HG03097 (cell line): Measurements from ENCODE around the gene SNX9.
"Not testable (repeated sequence)": the region's sequence is repeated elsewhere in the genome, so short reads cannot be mapped to it uniquely, and the experiment has no call there.

ENCODE experiments used
- ATAC-seq: cut with Tn5 transposase; IDR thresholded peaks from one replicate; pipeline ENCODE4 v1.9.1; 2021; ENCODE audit not compliant: unreplicated experiment, low FRiP score

Gene SNX9

DNA sequence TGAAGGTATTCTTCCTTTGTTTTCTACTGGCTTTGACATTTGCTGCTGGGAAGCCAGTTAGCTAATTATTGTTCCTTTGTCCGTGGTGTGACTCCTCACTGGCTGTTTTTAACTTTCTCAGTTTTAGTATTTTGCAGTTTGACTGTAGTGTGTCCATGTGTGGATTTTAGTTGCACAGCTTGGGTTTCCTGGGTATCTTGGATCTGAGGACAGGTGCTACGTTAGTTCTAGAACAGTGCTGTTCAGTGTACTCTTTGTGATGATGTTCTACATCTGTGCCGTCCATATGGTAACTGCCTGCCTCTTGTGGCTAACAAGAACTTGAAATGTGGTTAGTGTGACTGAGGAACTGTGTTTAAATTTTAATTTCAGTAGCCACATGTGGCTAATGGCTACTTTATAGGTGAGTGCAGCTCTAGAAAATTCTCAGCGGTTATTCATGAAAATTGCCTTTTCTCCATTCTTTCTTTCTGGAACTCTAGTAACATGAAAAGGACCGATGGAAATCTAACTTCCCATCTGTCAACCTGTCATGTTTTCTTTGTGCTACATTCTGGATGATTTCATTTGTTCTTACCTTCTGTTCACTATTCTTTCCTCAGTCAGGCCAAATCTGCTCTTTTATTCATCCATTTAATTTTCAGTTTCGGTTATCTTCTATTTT, 7.4 kb downstream of the SNX9 start:
- peak; percentile 84 for ATAC-seq

DNA sequence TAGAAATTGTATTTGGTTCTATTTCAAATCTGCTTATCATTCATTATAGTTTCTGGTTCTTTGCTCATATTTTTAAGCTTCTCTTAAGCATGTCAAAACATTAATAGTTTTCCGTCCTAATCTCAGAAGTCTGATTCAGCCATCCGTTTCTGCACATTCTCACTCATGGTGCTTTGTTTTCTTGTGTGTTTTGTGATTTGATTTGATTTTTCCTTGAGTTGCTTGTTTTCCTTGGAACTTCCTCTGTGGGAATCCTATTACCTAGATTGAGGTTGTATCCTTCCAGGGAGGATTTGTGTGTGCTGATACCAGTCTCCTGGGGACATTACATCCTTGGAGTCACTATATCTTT, 7.9 kb downstream of the SNX9 start:
- no peak for ATAC-seq

DNA sequence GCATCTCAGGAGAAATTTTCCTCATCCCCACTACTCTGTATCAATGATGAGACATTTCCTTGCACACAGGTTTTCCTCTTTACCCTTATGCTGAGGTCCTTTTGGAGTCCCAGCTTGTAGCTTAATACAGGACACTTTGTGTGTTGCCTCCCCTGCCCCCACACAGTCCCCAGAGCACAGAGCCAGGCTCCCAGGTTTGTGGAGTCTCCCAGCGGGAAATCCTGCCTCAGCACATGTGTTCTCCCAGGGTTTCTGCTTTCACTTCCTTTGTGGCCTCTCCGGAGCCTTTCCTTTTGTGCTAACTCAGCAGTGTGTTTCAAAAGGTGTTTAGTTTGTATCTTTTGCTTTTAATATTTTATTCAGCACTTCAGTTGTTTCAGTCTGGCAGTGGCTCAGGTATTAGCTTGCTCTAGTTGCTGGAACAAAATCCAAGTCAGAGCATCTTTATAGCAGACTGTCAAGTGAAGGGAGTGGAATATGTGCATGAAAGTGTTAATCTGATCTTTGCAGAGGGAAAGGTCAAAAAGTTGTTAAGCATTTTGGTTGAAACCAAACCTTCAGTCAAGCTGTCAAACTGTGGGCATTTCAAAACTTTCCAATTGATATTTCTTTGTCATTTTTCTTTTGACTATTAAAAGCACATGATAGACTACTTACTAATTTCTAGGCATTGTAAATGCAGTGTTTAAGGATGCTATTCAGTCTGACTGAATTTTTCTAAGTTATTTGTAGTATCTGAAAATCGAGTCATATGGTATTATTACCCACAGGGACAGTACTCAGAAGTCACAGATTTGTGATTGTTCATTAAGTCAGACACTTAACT, 8.6 kb downstream of the SNX9 start:
- no peak for ATAC-seq

DNA sequence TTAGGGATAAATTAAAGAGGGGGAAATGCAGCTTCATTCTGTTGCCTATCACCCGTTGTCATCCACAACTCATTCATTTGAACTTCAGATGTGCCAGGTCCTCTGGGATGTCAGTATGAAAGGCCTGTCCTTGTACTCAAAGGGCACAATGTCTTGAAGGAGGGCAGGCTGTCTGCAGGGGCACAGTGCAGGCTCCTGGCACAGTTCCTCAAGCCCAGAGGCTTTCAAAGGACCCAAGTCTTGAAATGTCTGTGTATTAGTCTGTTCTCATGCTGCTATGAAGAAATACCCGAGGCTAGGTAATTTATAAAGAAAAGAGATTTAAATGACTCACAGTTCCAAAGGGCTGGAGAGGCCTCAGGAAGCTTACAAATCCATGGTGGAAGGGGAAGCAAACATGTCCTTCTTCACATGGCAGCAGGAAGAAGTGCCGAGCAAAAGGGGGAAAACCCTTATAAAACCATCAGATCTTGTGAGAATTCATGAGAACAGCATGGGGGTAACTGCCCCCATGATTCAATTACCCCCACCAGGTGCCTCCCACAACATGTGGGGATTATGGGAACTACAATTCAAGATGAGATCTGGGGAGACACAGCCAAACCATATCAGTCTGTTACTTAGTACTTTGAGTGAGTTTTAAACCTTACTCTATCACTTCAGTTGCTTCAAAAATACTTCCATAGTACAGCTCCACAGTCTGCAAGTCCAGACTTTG, 9.4 kb downstream of the SNX9 start:
- no peak for ATAC-seq

DNA sequence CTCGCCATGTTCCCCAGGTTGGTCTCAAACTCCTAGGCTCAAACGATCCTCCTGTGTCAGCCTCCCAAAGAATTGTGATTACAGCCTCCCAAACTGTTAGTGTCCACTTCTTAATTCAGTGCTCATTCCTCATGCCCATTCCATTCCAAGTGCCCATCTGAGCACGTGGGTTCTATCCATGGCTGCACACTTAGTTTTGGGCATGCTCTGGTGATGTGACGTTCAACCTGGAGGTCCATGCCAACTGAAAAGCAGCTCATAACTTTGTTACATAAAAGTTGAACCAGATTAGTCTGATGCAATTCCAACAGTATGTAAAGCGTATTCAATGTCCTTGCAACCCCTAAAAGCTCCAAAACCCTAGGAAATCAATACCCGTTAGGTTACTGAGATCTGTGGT, 11.5 kb downstream of the SNX9 start:
- no peak for ATAC-seq

DNA sequence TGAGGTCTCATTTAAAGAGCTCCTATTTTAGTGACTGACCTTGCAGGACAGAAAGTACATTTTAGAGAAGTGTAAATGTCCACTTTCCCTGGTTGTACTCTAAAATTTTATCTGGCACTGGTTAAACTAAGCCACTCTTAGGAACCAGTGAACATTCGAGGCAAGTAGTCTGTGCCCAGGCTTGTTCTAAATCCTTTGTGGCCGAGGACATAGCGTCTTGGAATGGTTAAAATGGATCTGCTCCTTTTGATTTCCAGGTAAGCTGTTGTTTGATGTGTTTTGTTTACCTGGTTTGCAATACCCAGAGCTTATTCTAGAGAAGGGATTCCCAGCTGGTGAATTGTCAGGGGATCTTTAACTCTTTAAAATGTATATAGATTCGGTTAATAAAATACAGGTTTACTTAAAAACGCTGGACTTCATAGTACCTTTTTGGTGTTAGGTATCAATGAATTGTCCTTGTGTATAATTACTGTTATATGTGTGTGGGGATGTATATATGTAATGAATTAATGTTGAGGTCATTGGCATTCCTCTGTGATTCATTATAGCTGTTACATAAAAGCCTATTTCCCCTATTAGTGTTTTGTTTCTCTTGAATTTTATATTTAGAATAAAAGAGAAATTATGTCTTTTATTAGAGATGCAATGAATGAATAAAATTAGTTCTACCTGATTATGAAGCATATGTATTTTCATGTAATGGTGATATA, 15.8 kb downstream of the SNX9 start:
- no peak for ATAC-seq

DNA sequence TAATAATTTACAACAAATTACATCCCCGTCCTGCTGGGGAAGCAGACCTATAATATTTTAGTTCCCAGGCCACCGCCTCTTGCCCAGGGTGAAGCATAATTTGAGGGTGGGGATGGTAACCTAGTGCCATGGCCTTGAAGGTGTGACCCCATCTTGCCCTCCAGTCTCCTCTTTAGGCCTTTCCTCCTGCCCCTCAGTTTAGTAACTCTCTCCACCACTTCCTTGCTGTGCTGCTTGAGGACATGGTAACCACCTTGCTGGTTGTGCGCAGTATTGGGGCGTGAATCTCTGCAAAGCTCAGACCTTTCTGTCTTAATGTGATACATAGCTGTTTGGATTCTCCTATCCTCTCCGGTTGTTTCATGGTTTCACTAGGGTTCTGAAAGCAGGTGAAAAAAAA, 16.6 kb downstream of the SNX9 start:
- ATAC-seq = no peak

DNA sequence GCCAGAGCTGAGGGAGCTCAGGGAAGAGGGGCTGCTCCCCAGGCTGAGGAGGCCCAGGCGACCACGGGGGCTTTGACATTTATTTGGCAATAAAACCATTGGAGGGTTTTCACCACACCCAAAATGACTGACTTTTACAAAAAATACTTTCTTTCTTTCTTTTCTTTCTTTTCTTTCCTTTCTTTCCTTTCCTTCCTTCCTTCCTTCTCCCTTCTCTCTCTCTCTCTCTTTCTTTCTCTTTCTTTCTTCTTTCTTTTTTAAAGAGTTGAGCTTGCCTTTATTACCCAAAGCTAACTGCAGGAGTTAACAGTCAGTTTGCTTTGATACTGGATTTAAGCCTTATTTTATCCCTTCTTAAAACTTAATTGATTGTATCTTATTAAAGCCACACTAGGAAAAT, 17.2 kb downstream of the SNX9 start:
- no peak for ATAC-seq

DNA sequence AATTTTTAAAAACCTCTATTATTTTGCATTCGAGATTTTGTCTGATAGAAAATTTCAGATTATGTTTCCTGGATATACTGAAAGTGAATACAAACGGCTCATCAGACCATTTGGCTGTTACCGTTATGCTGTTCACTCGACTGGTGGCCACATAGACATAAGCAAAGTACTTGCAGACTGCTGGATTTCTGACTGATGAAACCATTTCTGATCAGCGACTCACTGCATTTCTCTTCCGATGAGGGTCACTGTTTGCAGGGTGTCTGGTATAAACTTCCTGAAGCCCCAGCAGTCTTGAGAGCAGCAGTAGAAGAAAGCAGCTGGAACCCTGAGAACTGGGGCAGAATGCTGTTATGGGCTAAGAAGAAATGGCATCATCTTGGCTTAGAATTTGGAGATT, 17.7 kb downstream of the SNX9 start:
- ATAC-seq = no peak

DNA sequence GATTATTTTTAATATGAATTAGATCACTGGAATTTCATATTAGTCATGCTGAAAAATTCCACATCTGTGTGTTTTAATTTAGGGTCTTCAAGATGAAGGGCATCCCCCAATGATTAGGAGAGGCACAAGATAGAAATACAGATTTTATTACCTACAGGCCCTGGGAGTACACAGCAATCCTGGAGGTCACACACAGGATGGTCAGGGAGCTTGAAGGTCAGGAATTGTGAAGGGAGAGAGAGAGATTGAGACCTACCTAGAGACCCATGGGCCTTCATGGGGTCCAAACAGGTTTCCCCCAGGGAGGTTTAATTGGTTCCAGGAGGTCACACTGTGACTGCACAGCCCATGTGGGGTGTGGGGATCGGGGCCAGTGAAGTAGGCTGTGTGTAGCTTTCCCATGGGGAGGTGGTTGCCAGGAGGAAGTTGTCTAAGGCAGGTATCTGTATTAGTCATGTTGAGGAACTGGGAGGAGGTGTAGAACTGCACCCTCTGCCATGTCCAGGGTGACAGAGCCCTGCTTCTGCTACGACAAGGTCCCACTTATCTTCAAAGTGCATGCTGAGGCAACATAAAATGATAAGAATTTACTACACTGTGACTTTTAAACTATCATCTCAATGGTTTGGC, 18.3 kb downstream of the SNX9 start:
- ATAC-seq = peak; percentile 85

DNA sequence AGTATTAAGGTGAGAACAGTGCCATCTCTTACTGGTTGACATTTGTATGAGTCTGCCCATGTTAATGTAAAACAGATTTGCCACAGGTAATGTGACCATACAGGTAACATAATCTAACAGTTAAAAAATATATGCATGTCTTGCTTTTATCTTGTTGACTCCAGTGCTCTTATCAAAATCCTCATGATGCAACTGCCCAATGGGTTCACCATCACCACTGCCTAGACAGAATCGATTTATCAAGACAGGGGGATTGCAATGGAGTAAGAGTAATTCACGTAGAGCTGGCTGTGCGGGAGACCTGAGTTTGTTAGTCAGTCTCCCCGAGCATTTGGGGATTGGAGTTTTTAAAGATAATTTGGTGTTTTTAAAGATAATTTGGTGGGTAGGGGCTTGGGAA, 19.2 kb downstream of the SNX9 start:
- no peak for ATAC-seq

DNA sequence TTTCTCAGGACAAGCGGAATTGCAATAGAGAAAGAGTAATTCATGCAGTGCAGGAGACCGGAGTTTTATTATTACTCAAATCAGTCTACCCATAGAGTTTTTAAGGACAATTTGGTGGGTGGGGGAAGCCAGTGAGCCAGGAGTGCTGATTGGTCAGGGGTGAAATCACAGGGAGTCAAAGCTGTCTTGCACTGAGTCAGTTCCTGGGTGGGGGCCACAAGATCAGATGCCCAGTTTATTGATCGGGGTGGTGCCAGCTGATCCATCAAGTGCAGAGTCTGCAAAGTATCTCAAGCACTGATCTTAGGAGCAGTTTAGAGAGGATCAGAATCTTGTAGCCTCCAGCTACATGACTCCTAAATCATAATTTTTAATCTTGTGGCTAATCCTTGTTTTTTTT, 21.1 kb downstream of the SNX9 start:
- ATAC-seq = not testable (repeated sequence)

DNA sequence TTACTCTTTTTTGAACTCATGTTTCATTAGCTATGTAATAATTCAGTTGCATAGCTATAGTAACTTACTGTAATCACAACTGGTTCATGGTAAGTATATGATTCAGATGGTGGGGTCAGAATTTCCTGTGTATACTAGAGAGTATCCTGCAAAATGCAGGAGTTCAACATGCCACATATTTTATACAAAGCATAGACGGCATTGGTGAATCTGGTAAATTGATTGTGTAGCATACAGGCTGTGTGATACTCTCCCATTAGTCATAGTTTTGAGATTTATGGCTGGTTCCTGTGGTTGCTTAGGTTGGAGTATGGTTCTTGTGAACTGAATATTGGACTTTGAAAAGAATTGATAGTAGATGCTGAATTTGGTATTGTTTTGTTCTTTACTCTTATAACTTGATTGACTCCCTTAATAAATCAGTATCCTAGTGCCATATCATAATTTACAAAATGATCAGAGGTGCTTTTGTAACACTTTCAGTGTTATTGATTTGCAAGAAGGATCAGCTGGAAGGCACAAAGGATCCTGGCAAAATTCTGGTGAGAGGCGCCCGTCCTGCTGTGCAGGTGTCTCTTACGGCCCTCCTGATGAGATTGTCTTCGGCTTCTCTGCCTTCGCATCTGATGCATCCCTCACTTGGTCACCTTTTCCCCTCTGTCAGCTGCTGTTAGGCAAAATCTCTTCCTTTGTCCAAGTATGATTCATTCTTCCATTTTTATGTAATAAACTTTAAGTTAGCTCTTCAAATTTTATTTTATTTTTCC, 22.6 kb downstream of the SNX9 start:
- ATAC-seq = no peak

DNA sequence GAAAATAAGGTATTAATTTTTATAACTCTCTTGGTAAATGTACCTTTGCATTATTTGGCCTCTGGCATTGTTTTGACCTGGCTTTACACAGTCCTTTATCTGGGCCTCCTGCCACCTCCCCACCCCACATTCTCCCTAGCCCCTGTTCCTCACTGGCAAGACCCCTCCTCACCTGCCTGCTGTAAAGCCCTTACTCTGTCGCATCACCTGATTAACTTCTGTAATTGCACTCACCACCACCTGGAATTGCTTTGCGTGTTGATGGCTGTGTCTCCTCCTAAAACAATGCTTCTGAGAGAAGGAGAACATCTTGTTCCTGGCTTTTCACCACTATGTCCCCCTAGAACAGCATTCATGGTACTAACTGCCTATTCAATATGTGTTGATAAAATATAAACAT, 24.8 kb downstream of the SNX9 start:
- no peak for ATAC-seq

DNA sequence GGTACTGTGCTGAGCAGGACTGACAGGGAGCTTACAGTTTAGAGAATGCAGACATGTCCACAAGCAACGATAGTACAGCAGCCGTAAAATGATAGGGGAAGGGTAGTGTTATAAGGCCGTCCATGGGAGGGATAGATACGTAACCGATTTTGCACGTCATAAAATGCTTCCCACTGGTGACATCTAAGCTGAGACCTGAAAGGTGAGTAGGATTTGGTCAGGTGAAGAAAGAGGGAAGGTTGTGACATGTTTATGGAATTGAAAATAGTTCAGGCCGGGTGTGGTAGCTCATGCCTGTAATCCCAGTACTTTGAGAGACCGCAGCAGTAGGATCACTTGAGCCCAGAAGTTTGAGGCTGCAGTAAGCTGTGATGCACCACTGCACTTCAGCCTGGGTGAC, 25.6 kb downstream of the SNX9 start:
- ATAC-seq = no peak

DNA sequence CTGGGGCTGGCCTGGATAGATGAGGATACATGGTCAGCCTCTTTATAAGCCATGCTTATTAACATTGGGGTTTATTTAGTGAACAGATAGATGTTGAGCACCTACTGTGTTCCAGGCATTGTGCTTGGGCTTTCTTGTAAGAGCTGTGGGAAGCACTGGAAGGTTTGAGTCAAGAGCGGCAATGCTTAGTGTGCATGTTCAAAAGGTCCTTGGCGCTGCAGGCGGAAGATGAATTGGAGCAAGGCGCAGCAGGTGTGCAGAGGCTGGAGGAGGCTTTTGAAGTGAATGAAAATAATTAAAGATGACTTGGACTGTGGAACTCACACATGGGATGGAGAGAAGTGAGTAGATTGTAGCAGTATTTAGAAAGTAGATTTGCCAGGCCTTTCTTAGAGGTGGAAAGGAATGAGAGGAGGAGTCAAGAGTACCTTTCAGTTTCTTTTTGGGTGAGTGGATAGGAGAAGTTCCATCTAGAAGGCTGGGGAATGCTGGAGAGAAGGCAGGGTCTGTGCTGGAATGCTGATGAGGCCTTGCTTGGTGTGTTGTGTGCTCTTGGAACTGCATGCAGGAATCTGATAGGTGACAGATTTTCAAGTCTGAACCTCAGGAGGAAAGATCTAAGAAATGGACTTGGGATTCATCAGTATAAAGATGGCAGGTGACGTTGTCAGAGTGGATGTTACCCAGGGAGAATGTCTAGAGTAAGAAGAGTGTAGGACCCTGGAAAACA, 26.4 kb downstream of the SNX9 start:
- no peak for ATAC-seq

DNA sequence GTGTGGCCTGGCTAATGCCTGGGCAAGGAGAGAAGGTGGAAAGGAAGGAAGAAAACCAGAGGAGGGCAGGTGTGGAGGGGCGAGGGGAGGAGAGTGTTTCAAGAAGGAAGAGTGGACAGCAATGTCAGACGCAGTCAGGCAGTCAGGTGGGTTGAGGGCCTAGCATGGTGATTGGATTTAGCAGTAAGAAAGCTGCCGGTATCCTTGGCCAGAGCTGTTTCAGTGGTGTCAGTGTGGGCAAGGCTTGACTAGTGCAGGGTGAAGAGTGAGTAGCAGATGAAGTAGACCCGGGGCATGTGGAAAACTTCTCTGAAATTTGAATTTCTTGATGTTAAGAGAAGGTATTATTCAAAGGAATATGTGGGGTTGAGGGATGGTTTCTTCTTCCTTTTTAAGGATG, 27.0 kb downstream of the SNX9 start:
- no peak for ATAC-seq

DNA sequence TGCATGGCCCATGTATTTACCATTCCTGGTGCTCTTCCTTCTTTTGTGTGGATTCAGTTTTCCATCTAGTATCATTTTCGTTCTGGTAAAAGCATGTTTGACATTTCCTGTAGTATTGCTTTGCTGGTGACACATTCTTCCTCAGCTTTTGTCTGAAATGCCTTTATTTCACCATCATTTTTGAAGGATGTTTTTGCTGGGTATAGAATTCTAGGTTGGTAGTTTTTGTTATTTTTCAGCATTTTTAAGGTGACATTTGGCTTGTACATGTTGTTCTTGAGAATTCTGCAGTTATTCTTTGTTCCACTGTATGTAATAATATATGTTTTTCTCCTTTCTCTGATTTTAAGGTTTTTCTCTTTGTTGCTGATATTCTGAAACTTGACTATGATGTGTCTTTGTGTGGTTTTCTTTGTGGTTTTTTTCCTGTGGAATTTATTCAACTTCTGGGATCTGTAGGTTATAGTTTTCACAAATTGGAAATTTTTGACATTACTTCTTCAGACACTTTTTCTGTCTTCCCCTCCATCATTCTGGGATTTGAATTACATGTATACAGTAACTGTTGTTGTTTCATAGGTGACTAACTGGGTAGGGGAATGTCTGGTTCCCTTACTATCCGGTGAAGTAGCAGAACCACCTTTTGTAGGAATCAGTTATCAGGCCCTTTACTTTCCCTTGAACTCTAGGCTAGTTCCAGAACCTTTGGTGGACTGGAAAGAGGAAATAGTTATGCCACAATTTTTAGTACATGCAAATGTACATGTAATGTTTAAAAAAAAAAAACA, 30.2 kb downstream of the SNX9 start:
- no peak for ATAC-seq
